ENCODE measurements around the gene CHCHD3. TPM values are rescaled to one million over a fixed set of nuclear protein-coding genes. Genes with fewer than 3 reads are reported as not detected.

Gene CHCHD3
- total and polyA plus RNA-seq, 9 of the 15 experiments (the other 6 are each of a cell fraction or from before 2014, with no cell fraction given) = 66.2 to 279 (median 204) TPM

GRCh38 chr7:132777414-132777813 is 304.5 kb downstream of the CHCHD3 start:
- H3K36me3 ChIP-seq (ENCODE audit: control insufficient read depth, insufficient read depth, low read length) = no peaks in the 10 kb centered on the region
- H3K4me3 ChIP-seq = no peak overlapping the region
- no peaks in the 10 kb centered on the region for H3K9me3 ChIP-seq (replicated peaks; ENCODE audit: control insufficient read depth, insufficient read depth, low read depth, low read length)
- ATAC-seq = no peak
- H3K27ac ChIP-seq (ENCODE audit: extremely low read depth, low read depth, low read length) = no peak overlapping the region
- H3K9me1 ChIP-seq (ENCODE audit: control insufficient read depth, insufficient read depth, low read length) = no peaks in the 10 kb centered on the region
- H3K27me3 ChIP-seq (ENCODE audit: control insufficient read depth in 2 of 2, insufficient read depth in 2 of 2, low read length in 2 of 2) = peaks cover 13 to 15% of the 10 kb centered on the region in 2 experiments; a peak in 4 of 5 replicates
- ChIA-PET CTCF (ENCODE audit: low intra/inter-chr PET ratio) (no interaction called here), POLR2A (no interaction called here)
- H3K9ac ChIP-seq (ENCODE audit: insufficient read depth in 1 of 2, low read depth in 2 of 2, low read length in 2 of 2) = no peak overlapping the region
- no peaks in the 10 kb centered on the region for H3K4me1 ChIP-seq (replicated peaks in 1 of 2; ENCODE audit: control insufficient read depth in 2 of 2, insufficient read depth in 2 of 2, low read length in 2 of 2)
- no TSS peak for BruUV-seq (replicated peaks)
- WGBS (ENCODE audit: insufficient coverage, low coverage, missing lambda C conversion rate) = 10% methylated on average over 7 of the region's 7 CpGs
- in situ Hi-C loops (cut with MboI) = no loop called here
- H3K79me2 ChIP-seq (ENCODE audit: control insufficient read depth, insufficient read depth, low read length) = no peaks in the 10 kb centered on the region
- no peak overlapping the region for H3K4me2 ChIP-seq (ENCODE audit: insufficient read depth, low read length)
- no peak overlapping the region for H2AFZ ChIP-seq (ENCODE audit: low read depth, low read length)
- intact Hi-C loops (cut with micrococcal nuclease) = no loop called here
- no peak for FAIRE-seq
- H4K20me1 ChIP-seq (replicated peaks; ENCODE audit: control insufficient read depth, insufficient read depth, low read length) = no peaks in the 10 kb centered on the region
- no peak for DNase-seq (ENCODE audit: extremely low read depth in 1 of 4, low spot score in 3 of 4)
- TF ChIP-seq MXI1 (IDR thresholded peaks at IDR 0.05; ENCODE audit: low read depth, low read length) (no peak), HDAC6 (IDR thresholded peaks at IDR 0.05; ENCODE audit: low read depth, low read length) (no peak)

DNA sequence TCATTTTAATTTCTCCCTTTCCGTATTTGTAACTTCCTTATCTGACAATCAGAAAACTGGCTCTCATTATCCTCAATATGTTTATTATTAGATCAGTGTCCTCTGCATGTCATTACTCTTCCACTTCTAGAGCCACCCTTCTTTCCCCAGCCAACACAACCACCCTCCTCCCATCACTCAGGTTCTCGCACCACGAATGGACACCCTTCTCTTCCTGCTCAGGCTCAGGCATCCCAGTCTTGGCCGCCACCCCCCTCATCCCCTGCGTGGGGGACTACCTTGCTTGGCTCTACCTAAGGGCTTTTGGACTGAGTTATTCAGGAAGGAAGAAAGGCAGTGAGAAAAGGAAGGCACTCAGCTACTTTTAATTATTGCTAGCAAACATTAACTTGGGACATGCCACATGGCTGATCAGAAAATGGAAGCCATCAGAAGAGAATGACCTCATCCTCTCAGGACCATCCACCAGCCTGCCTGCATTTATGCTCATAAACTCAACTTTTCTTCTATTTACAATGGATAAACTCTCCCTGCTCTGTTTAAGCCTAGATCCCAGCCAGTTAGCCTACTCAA is 305.8 kb downstream of the CHCHD3 start:
- H3K4me2 ChIP-seq (ENCODE audit: insufficient read depth, low read length) = no peak overlapping the region
- no TSS peak for BruUV-seq (replicated peaks)
- TF ChIP-seq COPS2 (conservative IDR thresholded peaks at IDR 0.05) = no peak
- no peak for TF ChIP-seq DMBX1 (CRISPR knock-in tag; IDR thresholded peaks at IDR 0.05; ENCODE audit: borderline replicate concordance)
- no peak for TF ChIP-seq SAP30 (IDR thresholded peaks at IDR 0.05; ENCODE audit: borderline replicate concordance, insufficient read depth, low read depth, low read length, poor library complexity, severe bottlenecking)
- TF ChIP-seq, protein P1, sequence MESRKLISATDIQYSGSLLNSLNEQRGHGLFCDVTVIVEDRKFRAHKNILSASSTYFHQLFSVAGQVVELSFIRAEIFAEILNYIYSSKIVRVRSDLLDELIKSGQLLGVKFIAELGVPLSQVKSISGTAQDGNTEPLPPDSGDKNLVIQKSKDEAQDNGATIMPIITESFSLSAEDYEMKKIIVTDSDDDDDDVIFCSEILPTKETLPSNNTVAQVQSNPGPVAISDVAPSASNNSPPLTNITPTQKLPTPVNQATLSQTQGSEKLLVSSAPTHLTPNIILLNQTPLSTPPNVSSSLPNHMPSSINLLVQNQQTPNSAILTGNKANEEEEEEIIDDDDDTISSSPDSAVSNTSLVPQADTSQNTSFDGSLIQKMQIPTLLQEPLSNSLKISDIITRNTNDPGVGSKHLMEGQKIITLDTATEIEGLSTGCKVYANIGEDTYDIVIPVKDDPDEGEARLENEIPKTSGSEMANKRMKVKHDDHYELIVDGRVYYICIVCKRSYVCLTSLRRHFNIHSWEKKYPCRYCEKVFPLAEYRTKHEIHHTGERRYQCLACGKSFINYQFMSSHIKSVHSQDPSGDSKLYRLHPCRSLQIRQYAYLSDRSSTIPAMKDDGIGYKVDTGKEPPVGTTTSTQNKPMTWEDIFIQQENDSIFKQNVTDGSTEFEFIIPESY (CRISPR knock-in tag; IDR thresholded peaks at IDR 0.05) = no peak
- TF ChIP-seq HNRNPL (IDR thresholded peaks at IDR 0.05; ENCODE audit: low read depth, low read length) = no peak
- no peak for TF ChIP-seq ZNF12 (CRISPR knock-in tag; IDR thresholded peaks at IDR 0.05)
- TF ChIP-seq DIDO1 (tag; IDR thresholded peaks at IDR 0.05; ENCODE audit: low read depth) = no peak
- TF ChIP-seq CTBP1 (IDR thresholded peaks at IDR 0.05; ENCODE audit: borderline replicate concordance) = no peak
- H3K79me2 ChIP-seq (ENCODE audit: control insufficient read depth, insufficient read depth, low read length) = no peaks in the 10 kb centered on the region
- no peak overlapping the region for H3K4me3 ChIP-seq
- no peaks in the 10 kb centered on the region for H3K4me1 ChIP-seq (replicated peaks in 1 of 2; ENCODE audit: control insufficient read depth in 2 of 2, insufficient read depth in 2 of 2, low read length in 2 of 2)
- H3K9ac ChIP-seq (ENCODE audit: insufficient read depth in 1 of 2, low read depth in 2 of 2, low read length in 2 of 2) = no peak overlapping the region
- CTCF ChIA-PET (ENCODE audit: low intra/inter-chr PET ratio) = no interaction called here
- intact Hi-C loops (cut with micrococcal nuclease) (no loop called here), in situ Hi-C loops (cut with MboI) (no loop called here)
- H3K9me3 ChIP-seq (replicated peaks; ENCODE audit: control insufficient read depth, insufficient read depth, low read depth, low read length) = no peaks in the 10 kb centered on the region
- no peaks in the 10 kb centered on the region for H4K20me1 ChIP-seq (replicated peaks; ENCODE audit: control insufficient read depth, insufficient read depth, low read length)
- ATAC-seq (no peak), DNase-seq (ENCODE audit: extremely low read depth in 1 of 4, low spot score in 3 of 4) (no peak), FAIRE-seq (no peak)
- no peak overlapping the region for H2AFZ ChIP-seq (ENCODE audit: low read depth, low read length)
- H3K36me3 ChIP-seq (ENCODE audit: control insufficient read depth, insufficient read depth, low read length) = no peaks in the 10 kb centered on the region
- no peak overlapping the region for H3K27ac ChIP-seq (ENCODE audit: extremely low read depth, low read depth, low read length)
- 2% methylated on average over 5 of the region's 5 CpGs for WGBS (ENCODE audit: insufficient coverage, low coverage, missing lambda C conversion rate)
- POLR2A ChIA-PET = interaction anchor here (1.0 kb wide), 1 partner anchor 13 kb away, joined by 3 read pairs; no protein-coding TSS in a partner anchor
- peaks cover 13 to 15% of the 10 kb centered on the region in 2 experiments; a peak in 4 of 5 replicates for H3K27me3 ChIP-seq (ENCODE audit: control insufficient read depth in 2 of 2, insufficient read depth in 2 of 2, low read length in 2 of 2)
- no peaks in the 10 kb centered on the region for H3K9me1 ChIP-seq (ENCODE audit: control insufficient read depth, insufficient read depth, low read length)

Data from K562 (cell line).